GM18508 (cell line): ENCODE data around the gene TBC1D19.
A peak's percentile ranks its signal among the peaks of the same experiment; 100 is the strongest.
"Not testable (repeated sequence)": the region's sequence is repeated elsewhere in the genome, so short reads cannot be mapped to it uniquely, and the experiment has no call there.

Experiments
- ATAC-seq: cut with Tn5 transposase; IDR thresholded peaks from one replicate; pipeline ENCODE4 v1.9.1; 2021; ENCODE audit warnings: moderate number of reproducible peaks; ENCODE audit not compliant: insufficient read depth, unreplicated experiment

Gene TBC1D19

GRCh38 chr4:26583865-26584652 is at the start of gene TBC1D19:
TBC1D19 (plus strand) TSS chr4:26584084; CDS start chr4:26584194, 110 bp downstream.
- peak; percentile 99 for ATAC-seq

GRCh38 chr4:26542991-26543390 is 40.9 kb upstream of the TBC1D19 start:
- no peak for ATAC-seq

- ATAC-seq, result no peak
These were observed 39.5 kb upstream of the TBC1D19 start for GRCh38 chr4:26544421-26544820.

- not testable (repeated sequence) for ATAC-seq
These were observed 35.5 kb upstream of the TBC1D19 start for GRCh38 chr4:26548379-26548778.

- ATAC-seq, result no peak
These were observed 26.7 kb upstream of the TBC1D19 start for GRCh38 chr4:26557164-26557563.

GRCh38 chr4:26558166-26558895 is 25.6 kb upstream of the TBC1D19 start:
- ATAC-seq, result no peak

- ATAC-seq, result no peak
These were observed 17.8 kb upstream of the TBC1D19 start for GRCh38 chr4:26566133-26566532.

- no peak for ATAC-seq
These were observed 15.4 kb upstream of the TBC1D19 start for GRCh38 chr4:26568446-26568994.

- ATAC-seq, result no peak
These were observed 13.3 kb upstream of the TBC1D19 start for GRCh38 chr4:26570596-26570995.

- ATAC-seq, result no peak
These were observed 10.5 kb upstream of the TBC1D19 start for GRCh38 chr4:26573389-26573794.

- no peak for ATAC-seq
These were observed 9.3 kb upstream of the TBC1D19 start for GRCh38 chr4:26574563-26574962.

GRCh38 chr4:26576231-26576739 is 7.6 kb upstream of the TBC1D19 start:
- no peak for ATAC-seq

GRCh38 chr4:26577066-26577465 is 6.8 kb upstream of the TBC1D19 start:
- ATAC-seq, result no peak

GRCh38 chr4:26579169-26579568 is 4.7 kb upstream of the TBC1D19 start:
- no peak for ATAC-seq

- ATAC-seq, result not testable (repeated sequence)
These were observed 2.5 kb upstream of the TBC1D19 start for GRCh38 chr4:26581341-26581740.

- ATAC-seq, result peak; percentile 52
These were observed 383 bp upstream of the TBC1D19 start for GRCh38 chr4:26583538-26583864.

GRCh38 chr4:26584725-26585124 is 841 bp downstream of the TBC1D19 start:
- ATAC-seq, result no peak

GRCh38 chr4:26589705-26590104 is 5.8 kb downstream of the TBC1D19 start:
- ATAC-seq, result no peak

- no peak for ATAC-seq
These were observed 6.8 kb downstream of the TBC1D19 start for GRCh38 chr4:26590639-26591038.

GRCh38 chr4:26593557-26593956 is 9.7 kb downstream of the TBC1D19 start:
- not testable (repeated sequence) for ATAC-seq

- no peak for ATAC-seq
These were observed 10.5 kb downstream of the TBC1D19 start for GRCh38 chr4:26594371-26594770.
